HL-60 (cell line): Measurements from ENCODE around the gene HOXA7.

Source experiments
- TF ChIP-seq, protein P1 (sequence below): IDR thresholded peaks from one replicate; pipeline ENCODE4 v1.5.1; 2011; ENCODE audit warnings: low read length, control low read depth, inconsistent platforms; ENCODE audit not compliant: insufficient read depth
- TF ChIP-seq, protein P2 (sequence below): IDR thresholded peaks from 2 replicates; pipeline ENCODE4 v1.6.1; 2012; ENCODE audit warnings: low read depth; ENCODE audit not compliant: insufficient replicate concordance

DNA sequence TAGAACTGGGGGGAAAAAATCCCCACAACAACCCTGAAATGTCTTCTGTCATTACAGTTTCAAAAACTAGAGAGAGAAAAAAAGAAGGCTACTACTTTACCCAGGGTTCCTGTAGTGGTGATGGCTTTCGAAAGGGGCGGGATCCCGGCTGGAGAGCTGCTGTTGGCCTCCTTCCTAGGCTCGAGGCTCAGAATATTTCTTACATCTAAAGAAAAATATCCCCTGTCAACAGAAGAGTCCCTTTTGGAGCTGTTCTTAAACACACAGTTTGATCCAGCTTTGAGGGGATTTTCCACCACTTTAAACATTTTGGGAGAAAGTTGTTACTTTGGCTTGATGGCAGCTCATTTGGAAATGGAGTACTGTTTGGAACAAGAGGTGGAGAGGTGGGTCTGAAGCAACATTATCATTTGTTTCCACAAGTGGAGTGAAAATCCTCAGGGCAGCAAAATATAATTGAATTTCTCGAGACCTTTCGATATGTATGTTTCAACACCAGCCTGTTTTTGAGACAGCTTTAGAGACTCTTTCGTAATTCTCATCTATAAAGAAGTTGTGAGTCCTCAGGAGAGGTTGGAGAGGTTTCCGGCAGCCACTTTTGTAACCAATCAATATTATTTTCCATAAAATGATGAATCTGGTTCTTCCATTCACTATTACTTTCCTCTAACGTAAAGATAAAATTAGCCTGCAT lies 38.4 kb upstream of the HOXA7 start:
- TF ChIP-seq, protein P1, sequence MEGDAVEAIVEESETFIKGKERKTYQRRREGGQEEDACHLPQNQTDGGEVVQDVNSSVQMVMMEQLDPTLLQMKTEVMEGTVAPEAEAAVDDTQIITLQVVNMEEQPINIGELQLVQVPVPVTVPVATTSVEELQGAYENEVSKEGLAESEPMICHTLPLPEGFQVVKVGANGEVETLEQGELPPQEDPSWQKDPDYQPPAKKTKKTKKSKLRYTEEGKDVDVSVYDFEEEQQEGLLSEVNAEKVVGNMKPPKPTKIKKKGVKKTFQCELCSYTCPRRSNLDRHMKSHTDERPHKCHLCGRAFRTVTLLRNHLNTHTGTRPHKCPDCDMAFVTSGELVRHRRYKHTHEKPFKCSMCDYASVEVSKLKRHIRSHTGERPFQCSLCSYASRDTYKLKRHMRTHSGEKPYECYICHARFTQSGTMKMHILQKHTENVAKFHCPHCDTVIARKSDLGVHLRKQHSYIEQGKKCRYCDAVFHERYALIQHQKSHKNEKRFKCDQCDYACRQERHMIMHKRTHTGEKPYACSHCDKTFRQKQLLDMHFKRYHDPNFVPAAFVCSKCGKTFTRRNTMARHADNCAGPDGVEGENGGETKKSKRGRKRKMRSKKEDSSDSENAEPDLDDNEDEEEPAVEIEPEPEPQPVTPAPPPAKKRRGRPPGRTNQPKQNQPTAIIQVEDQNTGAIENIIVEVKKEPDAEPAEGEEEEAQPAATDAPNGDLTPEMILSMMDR, result no peak
- TF ChIP-seq, protein P2, sequence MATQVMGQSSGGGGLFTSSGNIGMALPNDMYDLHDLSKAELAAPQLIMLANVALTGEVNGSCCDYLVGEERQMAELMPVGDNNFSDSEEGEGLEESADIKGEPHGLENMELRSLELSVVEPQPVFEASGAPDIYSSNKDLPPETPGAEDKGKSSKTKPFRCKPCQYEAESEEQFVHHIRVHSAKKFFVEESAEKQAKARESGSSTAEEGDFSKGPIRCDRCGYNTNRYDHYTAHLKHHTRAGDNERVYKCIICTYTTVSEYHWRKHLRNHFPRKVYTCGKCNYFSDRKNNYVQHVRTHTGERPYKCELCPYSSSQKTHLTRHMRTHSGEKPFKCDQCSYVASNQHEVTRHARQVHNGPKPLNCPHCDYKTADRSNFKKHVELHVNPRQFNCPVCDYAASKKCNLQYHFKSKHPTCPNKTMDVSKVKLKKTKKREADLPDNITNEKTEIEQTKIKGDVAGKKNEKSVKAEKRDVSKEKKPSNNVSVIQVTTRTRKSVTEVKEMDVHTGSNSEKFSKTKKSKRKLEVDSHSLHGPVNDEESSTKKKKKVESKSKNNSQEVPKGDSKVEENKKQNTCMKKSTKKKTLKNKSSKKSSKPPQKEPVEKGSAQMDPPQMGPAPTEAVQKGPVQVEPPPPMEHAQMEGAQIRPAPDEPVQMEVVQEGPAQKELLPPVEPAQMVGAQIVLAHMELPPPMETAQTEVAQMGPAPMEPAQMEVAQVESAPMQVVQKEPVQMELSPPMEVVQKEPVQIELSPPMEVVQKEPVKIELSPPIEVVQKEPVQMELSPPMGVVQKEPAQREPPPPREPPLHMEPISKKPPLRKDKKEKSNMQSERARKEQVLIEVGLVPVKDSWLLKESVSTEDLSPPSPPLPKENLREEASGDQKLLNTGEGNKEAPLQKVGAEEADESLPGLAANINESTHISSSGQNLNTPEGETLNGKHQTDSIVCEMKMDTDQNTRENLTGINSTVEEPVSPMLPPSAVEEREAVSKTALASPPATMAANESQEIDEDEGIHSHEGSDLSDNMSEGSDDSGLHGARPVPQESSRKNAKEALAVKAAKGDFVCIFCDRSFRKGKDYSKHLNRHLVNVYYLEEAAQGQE, result no peak
